WERI-Rb-1 (cell line): ENCODE data around the gene NCOA4.

Experiments
- DNase-seq: peaks from one replicate; pipeline ENCODE4 v3.0.0-alpha.2; 2020
- H3K27ac ChIP-seq: fragments of 250-450 bp; sonication (Bioruptor Pico); 2 replicates; pipeline ENCODE4 v1.5.1; 2020; ENCODE audit warnings: mild to moderate bottlenecking, moderate library complexity
- H3K27me3 ChIP-seq: fragments of 250-450 bp; sonication (Bioruptor Pico); 2 replicates; pipeline ENCODE4 v1.5.1; 2021; ENCODE audit warnings: mild to moderate bottlenecking, low read depth, moderate library complexity; ENCODE audit not compliant: insufficient read depth, severe bottlenecking
- H3K36me3 ChIP-seq: fragments of 250-450 bp; sonication (Bioruptor Pico); 2 replicates; pipeline ENCODE4 v1.5.1; 2020; ENCODE audit warnings: mild to moderate bottlenecking, moderate library complexity
- H3K4me3 ChIP-seq: 2 replicates; pipeline ENCODE4 v1.5.1; 2011; ENCODE audit warnings: low read depth, mild to moderate bottlenecking, control low read depth, low read length
- H3K9me3 ChIP-seq: fragments of 250-450 bp; sonication (Bioruptor Pico); 2 replicates; pipeline ENCODE4 v1.5.1; 2021; ENCODE audit warnings: mild to moderate bottlenecking, moderate library complexity; ENCODE audit not compliant: severe bottlenecking
- TF ChIP-seq, protein P1 (sequence below): IDR thresholded peaks from 2 replicates; pipeline ENCODE4 v1.5.1; 2011; ENCODE audit warnings: low read depth, mild to moderate bottlenecking, control low read depth, inconsistent platforms, low read length

NCOA4 gene

DNA sequence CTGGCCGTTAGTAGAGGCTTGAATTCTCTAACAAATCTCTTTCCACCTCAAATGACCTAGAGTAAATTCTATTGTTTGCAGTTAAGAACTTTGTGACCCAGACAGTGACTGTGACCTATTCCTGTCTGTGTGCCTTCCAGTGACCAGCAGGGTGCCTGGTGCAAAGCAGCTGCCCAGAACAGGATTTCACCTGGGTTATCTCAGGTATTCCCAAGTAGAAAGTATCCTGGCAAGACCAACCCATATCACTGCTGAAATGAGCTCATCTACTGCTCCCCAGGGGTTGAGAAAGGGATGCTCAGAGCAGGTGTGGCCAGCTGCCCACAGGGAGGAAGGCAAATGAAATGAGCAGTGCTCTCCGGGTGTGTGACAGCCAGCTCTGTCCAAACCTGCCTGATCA is 17.7 kb upstream of the NCOA4 start:
- TF ChIP-seq, protein P1, sequence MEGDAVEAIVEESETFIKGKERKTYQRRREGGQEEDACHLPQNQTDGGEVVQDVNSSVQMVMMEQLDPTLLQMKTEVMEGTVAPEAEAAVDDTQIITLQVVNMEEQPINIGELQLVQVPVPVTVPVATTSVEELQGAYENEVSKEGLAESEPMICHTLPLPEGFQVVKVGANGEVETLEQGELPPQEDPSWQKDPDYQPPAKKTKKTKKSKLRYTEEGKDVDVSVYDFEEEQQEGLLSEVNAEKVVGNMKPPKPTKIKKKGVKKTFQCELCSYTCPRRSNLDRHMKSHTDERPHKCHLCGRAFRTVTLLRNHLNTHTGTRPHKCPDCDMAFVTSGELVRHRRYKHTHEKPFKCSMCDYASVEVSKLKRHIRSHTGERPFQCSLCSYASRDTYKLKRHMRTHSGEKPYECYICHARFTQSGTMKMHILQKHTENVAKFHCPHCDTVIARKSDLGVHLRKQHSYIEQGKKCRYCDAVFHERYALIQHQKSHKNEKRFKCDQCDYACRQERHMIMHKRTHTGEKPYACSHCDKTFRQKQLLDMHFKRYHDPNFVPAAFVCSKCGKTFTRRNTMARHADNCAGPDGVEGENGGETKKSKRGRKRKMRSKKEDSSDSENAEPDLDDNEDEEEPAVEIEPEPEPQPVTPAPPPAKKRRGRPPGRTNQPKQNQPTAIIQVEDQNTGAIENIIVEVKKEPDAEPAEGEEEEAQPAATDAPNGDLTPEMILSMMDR = no peak
- Histone ChIP-seq H3K27me3 (no peaks in the 10 kb centered on the region), H3K4me3 (no peak overlapping the region), H3K9me3 (no peaks in the 10 kb centered on the region), H3K27ac (no peak overlapping the region), H3K36me3 (no peaks in the 10 kb centered on the region)
- DNase-seq = no peak

DNA sequence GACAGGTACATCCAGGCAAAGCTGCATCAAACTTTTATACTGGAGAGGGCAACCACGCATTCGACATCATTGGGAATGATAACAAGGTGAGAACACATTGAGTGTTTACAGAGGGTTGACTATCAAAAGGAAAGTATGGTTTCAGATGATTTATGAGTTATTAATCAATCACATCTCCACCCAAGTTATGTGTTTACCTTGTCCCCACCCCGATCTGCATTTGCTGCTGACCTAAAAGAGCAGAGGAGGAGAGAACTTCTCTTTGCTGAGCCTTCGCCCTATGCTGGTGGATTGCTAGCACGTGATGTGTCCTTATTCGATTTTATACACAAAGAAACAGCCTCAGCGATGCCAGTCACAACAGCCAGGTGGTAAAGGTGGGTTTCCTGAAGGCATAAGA is 15.8 kb upstream of the NCOA4 start, which contains the start of gene MSMB:
Gene MSMB, minus strand, starts transcription at position 9 of the 400 bp plus-strand sequence. CDS start 32 bp downstream, outside the sequence.
- TF ChIP-seq, protein P1 = no peak
- no peak for DNase-seq
- no peak within 1 kb of the TSS for H3K27ac ChIP-seq
- no peaks in the 10 kb centered on the region for H3K36me3 ChIP-seq
- H3K9me3 ChIP-seq = no peaks in the 10 kb centered on the region
- H3K4me3 ChIP-seq = no peak within 1 kb of the TSS
- H3K27me3 ChIP-seq = no peaks in the 10 kb centered on the region

DNA sequence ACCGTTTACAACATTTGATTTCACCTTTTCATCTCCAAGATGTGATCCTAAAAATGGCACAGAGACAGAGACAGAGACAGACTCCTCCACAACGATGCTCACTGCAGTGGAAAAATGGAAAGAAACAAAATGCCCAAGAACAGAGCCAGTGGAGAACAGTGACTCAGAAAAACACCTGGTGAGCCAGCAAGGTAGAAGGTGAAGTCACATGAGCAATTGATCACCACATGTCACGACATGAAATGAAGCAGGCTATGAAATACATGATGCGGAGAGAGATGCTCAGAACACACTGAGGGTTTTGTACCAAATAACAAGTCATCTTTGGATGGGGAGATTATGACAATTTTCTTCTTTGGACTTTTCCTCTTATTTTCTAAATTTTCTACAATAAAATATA is 12.1 kb upstream of the NCOA4 start:
- Histone ChIP-seq H3K27me3 (no peaks in the 10 kb centered on the region), H3K4me3 (no peak overlapping the region), H3K9me3 (no peaks in the 10 kb centered on the region), H3K27ac (no peak overlapping the region), H3K36me3 (no peaks in the 10 kb centered on the region)
- TF ChIP-seq, protein P1 = no peak
- no peak for DNase-seq

DNA sequence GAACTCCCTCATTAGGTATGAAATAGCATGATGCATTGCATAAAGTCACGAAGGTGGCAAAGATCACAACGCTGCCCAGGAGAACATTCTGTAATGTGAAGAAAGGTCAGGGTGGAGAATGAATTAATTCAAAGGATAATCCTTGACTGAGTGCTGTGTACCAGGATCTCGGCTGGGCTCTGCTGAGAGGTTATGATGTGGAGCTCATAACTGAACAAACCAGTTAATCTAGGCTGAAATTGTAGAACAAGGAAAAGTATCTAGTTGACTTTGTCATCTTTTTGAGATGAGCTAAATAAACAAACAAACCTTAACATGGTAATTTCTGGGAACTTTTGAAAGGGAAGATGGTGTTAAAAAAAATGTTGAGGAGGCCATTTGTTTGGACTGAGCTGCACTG is 9.6 kb upstream of the NCOA4 start:
- DNase-seq = no peak
- TF ChIP-seq, protein P1 = no peak

DNA sequence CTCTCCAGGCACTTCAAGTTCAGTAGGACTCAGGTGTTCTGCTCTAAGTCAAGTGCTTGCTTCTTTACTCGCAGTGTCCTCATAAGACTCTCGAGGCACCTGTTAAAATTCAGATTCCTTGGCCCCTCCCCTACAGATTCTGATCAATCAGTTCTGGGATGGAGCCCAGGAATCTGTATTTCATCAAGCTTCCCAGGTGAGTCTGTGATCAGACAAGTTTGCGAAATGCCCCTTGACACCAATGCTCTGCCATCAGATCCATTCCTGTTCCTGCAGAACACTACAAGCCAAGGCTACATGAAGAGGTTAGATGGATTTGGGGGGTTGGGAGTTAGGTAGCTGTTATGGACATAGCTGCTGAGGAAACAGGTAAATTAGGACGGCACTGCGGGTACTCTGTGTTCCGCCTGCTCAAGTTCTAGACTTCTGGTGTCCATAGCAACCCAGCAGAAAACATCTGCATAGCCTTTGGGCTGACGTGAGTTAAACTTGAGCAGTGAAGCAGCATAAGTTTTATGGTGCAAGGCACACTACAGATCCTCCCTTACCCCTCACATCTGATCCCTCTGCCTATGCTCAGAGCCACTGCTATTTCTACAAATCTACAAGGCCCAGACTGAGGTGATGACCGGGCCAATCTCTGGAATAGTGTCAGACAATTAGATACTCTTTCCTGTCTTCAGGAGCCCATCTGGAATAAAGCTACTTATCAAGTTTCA is 6.8 kb upstream of the NCOA4 start:
- Histone ChIP-seq H3K27ac (no peak overlapping the region), H3K36me3 (no peaks in the 10 kb centered on the region), H3K4me3 (no peak overlapping the region), H3K27me3 (no peaks in the 10 kb centered on the region), H3K9me3 (no peaks in the 10 kb centered on the region)
- DNase-seq = no peak
- TF ChIP-seq, protein P1 = no peak

More for the DNA sequence above, 9.6 kb upstream of the NCOA4 start:
- Histone ChIP-seq H3K9me3 (no peaks in the 10 kb centered on the region), H3K4me3 (no peak overlapping the region), H3K36me3 (no peaks in the 10 kb centered on the region), H3K27me3 (no peaks in the 10 kb centered on the region), H3K27ac (no peak overlapping the region)
